GM23248 (cell line): Measurements from ENCODE around the gene TMEM82. TPM values are rescaled to one million over a fixed set of nuclear protein-coding genes. Genes with fewer than 3 reads are reported as not detected.

Source experiments
- DNase-seq: peaks from one replicate; pipeline ENCODE4 v3.0.0-alpha.2; 2015
- H2AFZ ChIP-seq: fragments of 200-600 bp; sonication (generic); 2 replicates; pipeline ENCODE4 v1.6.1; 2016; ENCODE audit warnings: antibody characterized with exemption
- H3F3A ChIP-seq: fragments of 200-600 bp; sonication (generic); 2 replicates; pipeline ENCODE4 v1.6.1; 2016; ENCODE audit warnings: mild to moderate bottlenecking, antibody characterized with exemption, mixed run types; ENCODE audit not compliant: insufficient read depth
- H3K27ac ChIP-seq: fragments of 200-600 bp; sonication (generic); 2 replicates; pipeline ENCODE4 v1.5.1; 2016; ENCODE audit warnings: mild to moderate bottlenecking
- H3K27me3 ChIP-seq: fragments of 200-600 bp; sonication (generic); replicated peaks from 2 replicates; pipeline ENCODE4 v1.6.1; 2016; ENCODE audit warnings: mild to moderate bottlenecking; ENCODE audit not compliant: insufficient read depth
- H3K36me3 ChIP-seq: fragments of 200-600 bp; sonication (generic); 2 replicates; pipeline ENCODE4 v1.6.1; 2016; ENCODE audit warnings: low read depth, mild to moderate bottlenecking
- H3K4me1 ChIP-seq: fragments of 200-600 bp; sonication (generic); 2 replicates; pipeline ENCODE4 v1.6.1; 2016; ENCODE audit warnings: mild to moderate bottlenecking; ENCODE audit not compliant: insufficient read depth
- H3K4me2 ChIP-seq: fragments of 200-600 bp; sonication (generic); one replicate; pipeline ENCODE4 v1.6.1; 2016; ENCODE audit warnings: mild to moderate bottlenecking; ENCODE audit not compliant: unreplicated experiment
- H3K4me3 ChIP-seq: fragments of 200-600 bp; sonication (generic); 2 replicates; pipeline ENCODE4 v1.5.1; 2016; ENCODE audit warnings: mild to moderate bottlenecking
- H3K79me2 ChIP-seq: fragments of 200-600 bp; sonication (generic); 2 replicates; pipeline ENCODE4 v1.6.1; 2016; ENCODE audit warnings: mild to moderate bottlenecking; ENCODE audit not compliant: insufficient read depth
- H3K9ac ChIP-seq: fragments of 200-600 bp; sonication (generic); 2 replicates; pipeline ENCODE4 v1.6.1; 2016; ENCODE audit warnings: mild to moderate bottlenecking
- H3K9me2 ChIP-seq: fragments of 200-600 bp; sonication (generic); 2 replicates; pipeline ENCODE4 v1.6.1; 2016; ENCODE audit warnings: mixed run types, mild to moderate bottlenecking, moderate library complexity; ENCODE audit not compliant: insufficient read depth
- H3K9me3 ChIP-seq: fragments of 200-600 bp; sonication (generic); one replicate; pipeline ENCODE4 v1.6.1; 2017; ENCODE audit warnings: low read depth
- H4K20me1 ChIP-seq: fragments of 200-600 bp; sonication (generic); 2 replicates; pipeline ENCODE4 v1.6.0; 2016; ENCODE audit not compliant: insufficient read depth
- EZH2 ChIP-seq: fragments of 200-600 bp; sonication (generic); IDR thresholded peaks from 2 replicates; pipeline ENCODE4 v1.6.1; 2018; ENCODE audit warnings: antibody characterized with exemption, mild to moderate bottlenecking; ENCODE audit not compliant: insufficient read depth, poor library complexity, severe bottlenecking
- EZH2phosphoT487 ChIP-seq: fragments of 200-600 bp; sonication (generic); IDR thresholded peaks from 2 replicates; pipeline ENCODE4 v1.6.1; 2018; ENCODE audit warnings: antibody characterized with exemption, moderate library complexity, mild to moderate bottlenecking, low read depth; ENCODE audit not compliant: insufficient read depth
- WGBS, 2 experiments: methylation state at CpG; one replicate each; pipeline ENCODE4 v1.1.6; 2015 to 2017; ENCODE audit warnings: low lambda C conversion rate in 2 of 2, low coverage in 1 of 2; ENCODE audit errors: missing lambda C conversion rate in 2 of 2; 5-methylcytosine and 5-hydroxymethylcytosine counted together
- in situ Hi-C: fragments of 300-500 bp; cut with MboI; formaldehyde crosslinking; loops from 2 replicates; pipeline ENCODE4 v1.15.0; 2020
- polyA plus RNA-seq: library from polyadenylated mRNA; unstranded; fragments of >200 nt; fragmentation: Nextera tagmentation; extraction: Ambion mirVana; gene quantifications from 2 replicates; pipeline ENCODE4 v1.2.1, GENCODE V29; 2016
- total RNA-seq: library from RNA; depleted of rRNA; stranded (reverse); fragments of >200 nt; shearing (Covaris generic); gene quantifications from 2 replicates; pipeline ENCODE4 v1.2.3, GENCODE V29; 2014

TMEM82 gene
- total and polyA plus RNA-seq, 2 experiments from 2014 or later = not detected

GRCh38 chr1:15708486-15709137 lies 33.7 kb upstream of the TMEM82 start:
- H2AFZ ChIP-seq = no peak overlapping the region
- DNase-seq = no peak
- no peaks in the 10 kb centered on the region for H3K9me3 ChIP-seq
- in situ Hi-C loops = no loop called here
- no peaks in the 10 kb centered on the region for H3K27me3 ChIP-seq
- H3K27ac ChIP-seq = no peak overlapping the region
- H3F3A ChIP-seq = peaks cover 11% of the 10 kb centered on the region
- peaks cover 95% of the 10 kb centered on the region for H3K79me2 ChIP-seq
- no peak overlapping the region for H3K4me3 ChIP-seq
- H3K36me3 ChIP-seq = no peaks in the 10 kb centered on the region
- H4K20me1 ChIP-seq = 0 out of 2 replicates have a peak, but pooled peaks cover 6% of the 10 kb centered on the region
- WGBS, 2 experiments = 88 to 89% methylated on average over 15 of the region's 15 CpGs
- H3K4me1 ChIP-seq = peaks cover 17% of the 10 kb centered on the region
- no peak overlapping the region for H3K9ac ChIP-seq
- no peak overlapping the region for H3K4me2 ChIP-seq
- no peak for TF ChIP-seq EZH2
- TF ChIP-seq EZH2phosphoT487 = no peak
- no peaks in the 10 kb centered on the region for H3K9me2 ChIP-seq

- Histone ChIP-seq H3K79me2 (peaks cover 100% of the 10 kb centered on the region), H3K9me2 (no peaks in the 10 kb centered on the region), H3K9ac (no peak overlapping the region), H3K36me3 (no peaks in the 10 kb centered on the region), H3K4me2 (no peak overlapping the region), H4K20me1 (0 out of 2 replicates have a peak, but pooled peaks cover 6% of the 10 kb centered on the region), H3F3A (peaks cover 6% of the 10 kb centered on the region), H3K4me1 (peaks cover 13% of the 10 kb centered on the region), H3K9me3 (no peaks in the 10 kb centered on the region), H3K4me3 (no peak overlapping the region), H3K27ac (no peak overlapping the region), H2AFZ (no peak overlapping the region), H3K27me3 (no peaks in the 10 kb centered on the region)
- no peak for DNase-seq
- TF ChIP-seq EZH2phosphoT487 (no peak), EZH2 (no peak)
- in situ Hi-C loops = no loop called here
- 85 to 93% methylated on average over 4 of the region's 4 CpGs for WGBS, 2 experiments
Measured at GRCh38 chr1:15709226-15709625, 33.1 kb upstream of the TMEM82 start.

- TF ChIP-seq EZH2phosphoT487 = no peak
- Histone ChIP-seq H4K20me1 (peaks cover 6% of the 10 kb centered on the region; the same call in 1 of the 2 replicates), H2AFZ (no peak overlapping the region), H3K79me2 (peaks cover 100% of the 10 kb centered on the region), H3K4me1 (peaks cover 10% of the 10 kb centered on the region), H3K27me3 (no peaks in the 10 kb centered on the region), H3K27ac (no peak overlapping the region), H3K36me3 (no peaks in the 10 kb centered on the region), H3K9me3 (no peaks in the 10 kb centered on the region), H3K4me3 (no peak overlapping the region), H3K4me2 (no peak overlapping the region), H3K9ac (no peak overlapping the region), H3F3A (no peaks in the 10 kb centered on the region), H3K9me2 (no peaks in the 10 kb centered on the region)
- WGBS, 2 experiments = 61 to 62% methylated on average over 4 of the region's 4 CpGs
- in situ Hi-C loops = no loop called here
- no peak for DNase-seq
Measured at GRCh38 chr1:15712168-15712567, 30.1 kb upstream of the TMEM82 start.

- Histone ChIP-seq H3F3A (no peaks in the 10 kb centered on the region), H4K20me1 (no peaks in the 10 kb centered on the region; the same call in 1 of the 2 replicates), H3K9me2 (no peaks in the 10 kb centered on the region), H3K27ac (no peak overlapping the region; the same call in 1 of the 2 replicates), H3K79me2 (peaks cover 82% of the 10 kb centered on the region), H3K9ac (peak overlapping the region; percentile 34; the same call in 1 of the 2 replicates), H3K36me3 (no peaks in the 10 kb centered on the region), H3K4me2 (no peak overlapping the region), H3K4me3 (no peak overlapping the region), H3K4me1 (peaks cover 10% of the 10 kb centered on the region), H3K27me3 (no peaks in the 10 kb centered on the region), H2AFZ (no peak overlapping the region), H3K9me3 (no peaks in the 10 kb centered on the region)
- in situ Hi-C loops = no loop called here
- peak; percentile 53 for DNase-seq
- 40 to 41% methylated on average over 4 of the region's 4 CpGs for WGBS, 2 experiments
- TF ChIP-seq EZH2phosphoT487 = no peak
- TF ChIP-seq EZH2 = no peak
Measured at GRCh38 chr1:15714406-15715136, 27.7 kb upstream of the TMEM82 start.
